ENCODE measurements around the gene IL20. TPM values are rescaled to one million over a fixed set of nuclear protein-coding genes. Genes with fewer than 3 reads are reported as not detected.
"Not testable (repeated sequence)": the region's sequence is repeated elsewhere in the genome, so short reads cannot be mapped to it uniquely, and the experiment has no call there.

Gene IL20
- polyA plus RNA-seq, 4 donors: not detected

DNA sequence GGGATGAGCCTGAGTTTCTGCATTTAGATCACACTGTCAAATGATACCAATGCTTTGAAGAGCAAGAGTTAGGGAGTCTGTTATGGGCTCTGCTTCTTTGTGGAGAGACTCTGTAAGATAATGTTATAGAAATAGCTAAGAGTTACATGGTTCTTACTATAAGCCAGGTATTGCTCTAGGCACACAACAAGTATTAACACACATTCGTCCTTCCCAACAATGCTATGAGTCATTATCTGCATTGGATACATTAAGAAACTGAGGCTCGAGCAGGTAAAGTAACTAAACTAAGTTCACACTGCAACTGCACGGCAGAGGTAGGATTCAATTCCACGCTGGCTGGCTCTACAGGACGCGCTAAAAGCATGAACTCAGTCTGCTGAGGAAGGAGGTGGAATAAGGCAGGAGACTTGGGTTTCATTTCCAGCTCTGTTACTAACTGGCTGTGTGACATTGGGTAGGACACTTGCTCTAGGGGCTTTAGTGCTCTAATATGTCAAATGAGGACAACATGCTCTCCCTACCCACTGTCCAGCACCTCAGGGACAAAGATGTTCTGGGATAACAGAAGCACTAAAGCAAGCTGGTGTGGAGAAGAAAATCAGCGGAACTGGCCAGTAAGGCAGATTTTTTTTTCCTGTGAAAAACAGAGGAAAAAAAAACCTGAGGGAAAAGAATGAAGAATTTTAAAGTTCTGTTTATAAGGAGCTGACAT is 23.7 kb upstream of the IL20 start:
- DNase-seq (ENCODE audit: low read depth in 4 of 4, low spot score in 3 of 4): no peak

DNA sequence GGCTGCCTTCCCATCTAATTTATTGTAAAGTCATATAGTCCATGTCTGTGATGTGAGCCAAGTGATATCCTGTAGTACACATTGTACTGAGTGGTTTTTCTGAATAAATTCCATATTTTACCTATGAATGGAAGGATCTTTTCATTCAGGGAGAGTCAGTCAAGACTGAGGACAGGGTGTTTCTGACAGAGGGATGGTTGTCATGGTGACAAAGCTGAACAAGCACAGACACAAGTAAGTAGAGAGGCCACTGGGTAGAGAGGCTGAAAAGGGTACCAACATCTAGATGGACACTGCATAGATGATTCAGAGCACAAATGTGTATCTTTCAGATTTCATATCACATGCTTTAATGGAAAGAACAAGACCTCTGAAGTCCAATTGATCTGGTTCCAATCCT is 22.6 kb upstream of the IL20 start:
- no peak for DNase-seq (ENCODE audit: low read depth in 4 of 4, low spot score in 3 of 4)

DNA sequence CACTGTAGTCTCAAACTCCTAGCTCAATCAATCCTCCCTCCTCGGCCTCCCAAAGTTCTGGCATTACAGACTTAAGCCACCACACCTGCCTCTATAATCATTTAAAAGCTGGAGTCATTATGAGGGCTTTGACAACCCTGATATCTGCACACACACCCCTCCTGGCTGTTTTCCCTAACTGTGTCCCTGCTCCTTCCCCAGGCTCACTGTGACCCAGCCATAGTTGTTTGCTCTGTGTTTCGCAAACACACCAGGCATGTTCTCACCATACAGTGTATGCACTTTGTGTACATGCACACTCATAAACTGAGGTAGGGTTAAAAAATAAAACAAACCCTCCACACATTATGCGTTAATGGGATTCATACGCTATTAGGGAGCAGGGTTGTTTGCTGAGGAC is 21.8 kb upstream of the IL20 start:
- no peak for DNase-seq (ENCODE audit: low read depth in 4 of 4, low spot score in 3 of 4)

DNA sequence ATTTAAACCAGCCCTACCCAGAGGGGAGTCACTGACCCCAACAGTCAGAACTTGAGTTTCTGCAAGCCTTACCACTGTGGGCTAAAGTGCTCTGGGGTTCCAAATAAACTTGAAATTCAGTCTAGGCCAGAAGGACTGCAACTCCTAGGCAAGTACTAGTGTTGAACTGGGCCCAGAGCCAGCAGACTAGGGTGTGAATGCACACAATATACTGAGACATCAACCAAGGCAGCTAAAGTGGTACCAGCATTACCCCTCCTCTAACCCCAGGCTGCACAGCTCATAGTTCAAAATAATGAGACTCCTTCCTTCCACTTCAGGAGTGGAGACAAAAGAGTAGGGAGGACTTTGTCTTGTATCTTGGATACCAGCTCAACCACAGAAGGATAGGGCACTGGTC is 18.9 kb upstream of the IL20 start:
- DNase-seq (ENCODE audit: low read depth in 4 of 4, low spot score in 3 of 4): no peak

DNA sequence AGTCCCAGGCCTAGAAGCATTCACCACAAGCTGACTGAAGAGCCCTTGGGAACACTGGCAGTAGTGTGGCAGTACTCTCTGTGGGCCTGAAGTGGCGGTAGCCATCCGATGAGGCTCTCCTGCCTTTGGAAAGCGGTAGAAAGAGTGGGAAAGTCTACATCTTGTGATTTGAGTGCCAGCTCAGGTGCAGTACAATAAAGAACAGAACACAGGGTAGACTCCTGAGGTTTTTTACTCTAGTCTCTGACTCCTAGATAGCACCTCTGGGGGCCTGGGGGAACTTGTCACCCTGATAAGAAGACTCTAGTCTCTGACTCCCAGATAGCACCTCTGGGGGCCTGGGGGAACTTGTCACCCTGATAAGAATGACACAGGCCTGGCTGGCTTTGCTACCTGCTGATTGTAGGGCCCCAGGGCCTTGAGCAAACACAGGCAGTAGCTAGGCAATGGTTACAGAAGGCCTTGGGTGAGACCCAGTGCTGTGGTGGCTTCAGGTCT is 18.0 kb upstream of the IL20 start:
- no peak for DNase-seq (ENCODE audit: low read depth in 4 of 4, low spot score in 3 of 4)

DNA sequence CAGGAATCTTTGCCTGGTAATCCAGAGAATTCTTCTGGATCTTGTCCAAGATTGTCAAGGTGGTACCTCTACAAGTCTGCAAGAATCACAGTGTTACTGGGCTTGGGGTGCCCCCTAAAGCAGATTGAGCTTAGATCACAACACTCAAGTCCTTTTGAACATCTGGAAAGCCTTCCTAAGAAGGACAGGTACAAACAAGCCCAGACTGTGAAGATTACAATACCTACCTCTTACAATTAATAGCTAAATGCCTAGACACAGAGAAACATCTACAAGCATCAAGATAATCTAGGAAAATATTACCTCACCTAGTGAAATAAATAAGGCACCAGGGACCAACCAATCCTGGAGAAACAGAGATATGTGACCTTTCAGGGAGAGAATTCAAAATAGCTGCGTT is 17.5 kb upstream of the IL20 start:
- DNase-seq (ENCODE audit: low read depth in 4 of 4, low spot score in 3 of 4): no peak

GRCh38 chr1:206850401-206850800 is 15.0 kb upstream of the IL20 start:
- DNase-seq (ENCODE audit: low read depth in 4 of 4, low spot score in 3 of 4): no peak

DNA sequence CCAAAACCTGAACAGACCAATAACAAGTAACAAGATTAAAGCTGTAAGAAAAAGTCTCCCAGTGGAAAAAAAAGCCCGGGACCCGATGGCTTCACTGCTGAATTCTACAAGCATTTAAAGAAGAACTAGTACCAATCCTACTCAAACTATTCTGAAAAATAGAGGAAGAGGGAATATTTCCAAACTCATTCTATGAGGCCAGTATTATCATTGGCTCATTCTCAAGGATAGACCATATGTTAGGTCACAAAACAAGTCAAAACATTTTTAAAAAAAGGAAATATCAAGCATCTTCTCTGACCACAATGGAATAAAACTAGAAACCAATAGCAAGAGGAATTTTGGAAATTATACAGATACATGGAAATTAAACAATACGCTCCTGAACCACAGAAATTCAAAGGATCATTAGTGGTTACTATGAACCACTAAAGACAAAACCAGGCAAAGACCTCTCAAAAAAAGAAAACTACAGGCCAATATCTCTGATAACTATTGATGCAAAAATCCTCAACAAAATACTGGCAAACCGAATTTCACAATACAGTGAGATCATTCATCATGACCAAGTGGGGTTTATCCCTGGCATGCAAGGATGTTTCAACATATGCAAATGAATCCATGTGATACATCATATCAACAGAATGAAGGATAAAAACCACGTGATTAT is 13.9 kb upstream of the IL20 start:
- no peak for DNase-seq (ENCODE audit: low read depth in 4 of 4, low spot score in 3 of 4)

DNA sequence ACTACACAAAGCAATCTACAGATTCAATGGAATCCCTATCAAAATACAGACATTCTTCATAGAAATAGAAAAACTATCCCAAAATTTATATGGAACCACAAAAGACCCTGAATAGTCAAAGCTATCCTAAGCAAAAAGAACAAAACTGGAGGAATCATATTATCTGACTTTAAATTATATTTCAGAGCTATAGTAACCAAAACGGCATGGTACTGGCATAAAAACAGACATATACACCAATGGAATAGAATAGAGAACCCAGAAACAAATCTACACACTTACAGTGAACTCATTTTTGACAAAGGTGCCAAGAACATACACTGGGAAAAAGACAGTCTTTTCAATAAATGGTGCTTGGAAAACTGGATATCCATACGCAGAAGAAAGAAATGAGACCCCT is 12.8 kb upstream of the IL20 start:
- not testable (repeated sequence) for DNase-seq (ENCODE audit: low read depth in 4 of 4, low spot score in 3 of 4)

DNA sequence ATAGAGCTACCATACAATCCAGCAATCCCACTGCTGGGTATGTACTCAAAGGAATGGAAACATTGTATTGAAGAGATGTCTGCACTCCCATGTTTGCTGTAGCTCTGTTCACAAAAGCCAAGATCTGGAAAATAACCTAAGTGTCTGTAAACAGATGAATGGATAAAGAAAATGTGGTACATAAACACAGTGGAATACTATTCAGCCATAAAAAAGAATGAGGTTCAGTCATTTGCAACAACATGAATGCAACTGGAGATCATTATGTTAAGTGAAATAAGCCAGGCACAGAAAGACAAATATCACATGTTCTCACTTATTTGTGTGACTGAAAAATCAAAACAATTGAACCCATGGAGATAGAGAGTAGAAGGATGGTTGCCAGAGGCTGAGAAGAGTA is 11.7 kb upstream of the IL20 start:
- not testable (repeated sequence) for DNase-seq (ENCODE audit: low read depth in 4 of 4, low spot score in 3 of 4)

DNA sequence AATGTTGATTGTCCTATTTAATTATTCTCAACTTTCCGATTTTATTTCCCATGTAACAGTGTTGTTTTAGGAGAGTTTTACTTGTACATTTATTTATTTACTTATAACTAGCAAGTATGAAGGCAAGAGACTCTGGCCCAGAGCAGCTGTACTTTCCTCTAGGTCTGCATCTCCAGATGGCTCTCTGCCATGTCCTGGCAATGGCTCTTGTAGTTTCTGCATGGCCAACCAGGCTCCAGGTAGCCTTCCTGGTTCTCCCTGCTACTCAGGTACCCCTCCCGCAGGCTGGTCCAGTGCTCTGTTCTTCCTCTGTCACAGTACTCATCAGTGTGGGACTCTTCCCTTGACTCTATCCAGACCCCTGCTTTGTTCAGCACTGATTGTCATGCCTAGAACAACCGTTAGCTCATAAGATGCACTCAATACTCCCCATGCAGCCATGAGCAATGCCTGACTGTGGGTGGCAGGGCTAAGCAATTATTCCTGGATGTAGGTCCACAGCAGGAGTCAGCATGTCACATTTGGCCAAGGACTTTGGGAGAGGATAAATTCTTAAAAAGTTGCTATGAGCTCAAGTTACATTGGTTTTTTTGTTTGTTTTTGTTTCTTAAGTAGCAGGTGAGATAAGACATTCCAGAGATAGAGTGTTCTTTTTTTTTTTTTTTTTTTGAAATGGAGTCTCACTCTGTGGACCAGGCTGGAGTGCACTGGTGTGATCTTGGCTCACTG is 10.9 kb upstream of the IL20 start:
- no peak for DNase-seq (ENCODE audit: low read depth in 4 of 4, low spot score in 3 of 4)

- no peak for DNase-seq (ENCODE audit: low read depth in 4 of 4, low spot score in 3 of 4)
Observed at GRCh38 chr1:206855859-206856258, 9.6 kb upstream of the IL20 start.

DNA sequence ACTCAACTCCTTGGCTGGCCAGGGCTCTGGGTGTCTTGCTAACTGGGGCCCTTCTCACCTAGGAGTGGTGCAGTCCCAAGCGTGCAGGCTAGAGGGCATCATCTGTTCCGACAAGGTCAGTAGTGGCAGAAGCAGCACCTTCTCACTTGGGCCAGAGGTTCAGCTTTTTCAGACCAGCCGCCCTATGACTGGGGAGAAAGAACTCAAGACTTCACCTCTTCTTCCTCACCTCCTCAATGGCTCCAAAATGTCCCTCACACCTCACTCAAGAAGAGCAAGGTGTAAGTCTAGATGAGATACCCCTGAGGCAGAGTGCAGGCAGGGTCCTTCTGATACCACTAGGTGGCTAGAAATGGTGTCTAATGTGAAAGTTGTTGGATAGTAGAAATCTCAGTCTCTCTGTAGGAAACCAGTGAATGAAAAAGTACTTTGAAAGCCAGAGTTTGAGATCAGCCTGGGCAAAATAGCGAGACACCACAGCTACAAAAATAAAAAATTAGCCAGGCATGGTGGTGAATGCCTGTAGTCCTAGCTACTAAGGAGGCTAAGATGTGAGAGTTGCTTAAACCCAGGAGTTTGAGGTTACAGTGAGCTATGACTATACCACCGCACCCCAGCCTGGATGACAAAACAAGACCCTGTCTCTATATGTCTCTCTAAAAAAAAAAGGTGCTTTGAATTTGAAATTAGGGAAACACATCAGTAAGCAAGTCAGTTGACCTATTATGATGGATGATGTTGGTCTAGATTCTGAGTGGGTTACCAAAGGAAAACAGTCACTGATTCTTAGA is 8.6 kb upstream of the IL20 start:
- no peak for DNase-seq (ENCODE audit: low read depth in 4 of 4, low spot score in 3 of 4)

DNA sequence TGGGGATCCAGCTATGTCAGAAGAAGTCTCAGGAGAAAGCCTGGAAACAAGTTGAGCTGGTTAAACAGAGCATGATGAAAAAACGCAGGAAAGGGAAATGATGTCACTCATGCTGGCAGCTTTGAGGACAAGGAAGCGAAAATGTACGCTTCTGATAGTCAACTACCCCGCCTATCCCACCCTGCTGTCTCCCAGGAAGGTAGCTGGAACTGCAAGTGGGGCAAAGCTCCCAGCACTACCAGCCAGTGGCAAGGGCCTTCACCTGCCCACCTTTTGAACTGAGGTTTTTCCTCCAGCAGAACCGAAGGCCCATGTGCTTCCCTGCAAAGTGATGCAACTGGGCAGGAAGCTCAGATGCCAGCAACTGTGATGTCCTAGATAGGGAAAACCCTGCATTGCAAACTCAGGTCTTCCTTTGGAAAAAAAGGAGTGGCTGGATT is 6.3 kb upstream of the IL20 start:
- no peak for DNase-seq (ENCODE audit: low read depth in 4 of 4, low spot score in 3 of 4)

DNA sequence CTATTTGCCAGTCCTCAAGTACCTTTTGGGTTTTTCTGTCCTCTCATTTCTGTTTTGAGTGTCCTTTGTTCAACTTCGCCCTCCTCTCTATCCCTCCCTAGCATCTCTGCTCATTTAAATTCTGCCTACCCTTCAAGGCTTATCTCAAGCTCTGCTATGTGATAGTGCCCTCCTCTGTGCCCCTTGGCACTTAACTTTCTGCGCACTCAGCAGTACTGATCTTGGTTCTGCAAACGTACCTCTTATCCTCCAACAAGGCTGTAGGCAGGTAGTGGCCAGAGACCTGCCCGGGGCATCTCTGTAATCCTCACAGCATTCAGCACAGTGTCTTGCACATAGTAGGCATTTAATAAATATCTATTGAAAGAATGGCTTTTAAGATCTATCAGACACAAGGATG is 5.3 kb upstream of the IL20 start:
- DNase-seq (ENCODE audit: low read depth in 4 of 4, low spot score in 3 of 4): no peak

DNA sequence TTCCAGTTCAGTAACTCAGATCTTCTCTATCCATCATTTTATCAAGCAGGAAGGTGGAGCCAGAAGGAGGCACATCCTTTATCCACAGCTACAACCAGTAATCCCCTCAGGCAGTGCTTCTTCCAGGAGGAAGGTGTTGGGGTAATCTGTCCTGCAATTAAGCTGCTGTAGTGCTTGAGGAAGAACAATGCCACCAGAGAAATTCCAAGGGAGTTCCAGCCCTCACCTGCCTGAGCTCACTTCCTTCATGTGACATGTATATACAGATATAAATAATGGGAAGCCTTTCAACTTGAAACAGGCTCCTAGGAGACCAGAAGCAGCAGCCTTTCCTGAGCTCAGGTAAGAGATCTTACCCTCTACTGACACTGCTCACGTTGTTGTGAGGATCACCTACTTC is 2.2 kb upstream of the IL20 start:
- no peak for DNase-seq (ENCODE audit: low read depth in 4 of 4, low spot score in 3 of 4)

DNA sequence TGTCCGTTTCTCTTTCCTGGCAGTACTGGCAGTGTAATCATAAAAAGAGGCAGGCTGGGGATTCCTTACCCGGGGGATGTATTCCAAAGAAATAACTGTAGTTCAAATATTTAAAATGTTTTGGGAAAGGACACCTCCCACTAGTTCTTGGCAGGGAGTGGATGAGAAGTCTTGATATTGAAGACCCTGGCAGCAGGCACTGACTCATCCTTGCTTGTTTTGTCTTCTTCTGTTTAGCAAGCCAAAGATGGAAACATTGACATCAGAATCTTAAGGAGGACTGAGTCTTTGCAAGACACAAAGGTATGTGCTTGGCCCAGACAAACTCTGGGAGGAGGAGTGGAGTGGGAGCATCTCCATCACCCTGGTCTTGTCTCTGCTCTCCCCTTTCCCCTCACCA is 639 bp downstream of the IL20 start:
- DNase-seq (ENCODE audit: low read depth in 4 of 4, low spot score in 3 of 4): no peak

DNA sequence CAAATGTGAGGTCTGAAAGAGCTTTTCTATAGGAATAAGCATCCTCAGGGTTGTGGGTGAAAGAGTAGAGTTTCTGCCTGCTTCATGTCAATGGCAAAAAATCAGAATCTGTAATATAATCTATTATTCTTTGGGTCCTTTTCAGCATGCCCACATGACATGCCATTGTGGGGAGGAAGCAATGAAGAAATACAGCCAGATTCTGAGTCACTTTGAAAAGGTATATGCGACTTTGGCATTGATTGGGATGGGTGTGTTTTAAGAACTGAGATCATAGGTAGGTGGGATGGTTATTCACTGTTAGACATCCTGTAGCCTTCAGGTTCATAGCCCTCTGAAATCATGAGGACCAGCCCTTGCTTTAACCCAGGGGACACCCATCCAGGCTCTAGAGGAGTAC is 1.8 kb downstream of the IL20 start:
- no peak for DNase-seq (ENCODE audit: low read depth in 4 of 4, low spot score in 3 of 4)

GRCh38 chr1:206867716-206868115 is 2.3 kb downstream of the IL20 start:
- DNase-seq (ENCODE audit: low read depth in 4 of 4, low spot score in 3 of 4): no peak

DNA sequence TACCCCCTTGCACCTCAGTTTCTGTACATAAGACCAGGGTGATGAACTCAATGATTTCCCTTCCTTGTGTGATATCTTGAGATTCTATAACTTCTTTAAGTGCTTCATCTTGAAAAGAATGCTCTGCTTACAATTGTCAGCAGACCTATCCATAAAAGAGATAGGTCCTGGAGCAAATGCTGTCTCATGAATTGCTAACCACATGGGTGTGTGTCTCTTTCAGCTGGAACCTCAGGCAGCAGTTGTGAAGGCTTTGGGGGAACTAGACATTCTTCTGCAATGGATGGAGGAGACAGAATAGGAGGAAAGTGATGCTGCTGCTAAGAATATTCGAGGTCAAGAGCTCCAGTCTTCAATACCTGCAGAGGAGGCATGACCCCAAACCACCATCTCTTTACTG is 2.8 kb downstream of the IL20 start:
- DNase-seq (ENCODE audit: low read depth in 4 of 4, low spot score in 3 of 4): no peak

GRCh38 chr1:206872139-206872538 is 6.7 kb downstream of the IL20 start:
- DNase-seq (ENCODE audit: low read depth in 4 of 4, low spot score in 3 of 4): no peak

Data from right renal pelvis (tissue), 4 donors.